Measurements from ENCODE around the gene MIEN1. TPM values are rescaled to one million over a fixed set of nuclear protein-coding genes. Genes with fewer than 3 reads are reported as not detected.
"Not testable (repeated sequence)": the region's sequence is repeated elsewhere in the genome, so short reads cannot be mapped to it uniquely, and the experiment has no call there.

Gene MIEN1
- total and polyA plus RNA-seq, 8 donors: 9.3 to 312 (median 114) TPM

DNA sequence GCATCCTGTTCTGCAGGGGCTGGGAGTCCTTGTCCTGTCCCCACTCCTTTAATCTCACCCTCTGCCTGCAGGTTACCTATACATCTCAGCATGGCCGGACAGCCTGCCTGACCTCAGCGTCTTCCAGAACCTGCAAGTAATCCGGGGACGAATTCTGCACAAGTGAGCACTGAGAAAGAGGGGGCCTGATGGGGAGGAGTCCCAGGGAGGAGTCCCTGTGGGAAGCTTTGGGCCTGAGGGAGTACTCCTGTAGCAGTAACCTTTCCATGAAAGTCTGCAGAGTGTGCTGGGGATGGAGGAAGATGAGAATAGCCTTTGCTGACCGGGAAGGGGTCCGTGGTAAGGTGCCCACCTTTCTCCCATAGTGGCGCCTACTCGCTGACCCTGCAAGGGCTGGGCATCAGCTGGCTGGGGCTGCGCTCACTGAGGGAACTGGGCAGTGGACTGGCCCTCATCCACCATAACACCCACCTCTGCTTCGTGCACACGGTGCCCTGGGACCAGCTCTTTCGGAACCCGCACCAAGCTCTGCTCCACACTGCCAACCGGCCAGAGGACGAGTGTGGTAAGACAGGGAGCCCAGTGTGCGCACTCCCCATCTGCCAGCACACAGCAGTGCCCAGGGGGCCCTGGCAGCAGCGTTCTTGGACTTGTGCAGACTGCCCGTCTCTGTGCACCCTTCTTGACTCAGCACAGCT lies 14.8 kb downstream of the MIEN1 start:
- Histone ChIP-seq H3K4me1 (peaks cover 6 to 20% (median 18%) of the 10 kb centered on the region in 4 donors), H3K4me3 (no peak overlapping the region), H3K27me3 (no peaks in the 10 kb centered on the region), H3K9me3 (no peaks in the 10 kb centered on the region), H3K36me3 (peaks cover 27 to 99% (median 92%) of the 10 kb centered on the region in 4 donors), H3K27ac (peak overlapping the region; percentile 78 to 90 (median 81))
- 72 to 85% (median 79%) methylated on average over 14 to 18 of the region's 18 CpGs for WGBS, 5 donors
- no peak for DNase-seq
- no peak for TF ChIP-seq POLR2AphosphoS5 (IDR thresholded peaks at IDR 0.05)
- no peak for TF ChIP-seq EP300 (IDR thresholded peaks at IDR 0.05)
- TF ChIP-seq POLR2A (IDR thresholded peaks at IDR 0.05): no peak
- TF ChIP-seq, protein P1, sequence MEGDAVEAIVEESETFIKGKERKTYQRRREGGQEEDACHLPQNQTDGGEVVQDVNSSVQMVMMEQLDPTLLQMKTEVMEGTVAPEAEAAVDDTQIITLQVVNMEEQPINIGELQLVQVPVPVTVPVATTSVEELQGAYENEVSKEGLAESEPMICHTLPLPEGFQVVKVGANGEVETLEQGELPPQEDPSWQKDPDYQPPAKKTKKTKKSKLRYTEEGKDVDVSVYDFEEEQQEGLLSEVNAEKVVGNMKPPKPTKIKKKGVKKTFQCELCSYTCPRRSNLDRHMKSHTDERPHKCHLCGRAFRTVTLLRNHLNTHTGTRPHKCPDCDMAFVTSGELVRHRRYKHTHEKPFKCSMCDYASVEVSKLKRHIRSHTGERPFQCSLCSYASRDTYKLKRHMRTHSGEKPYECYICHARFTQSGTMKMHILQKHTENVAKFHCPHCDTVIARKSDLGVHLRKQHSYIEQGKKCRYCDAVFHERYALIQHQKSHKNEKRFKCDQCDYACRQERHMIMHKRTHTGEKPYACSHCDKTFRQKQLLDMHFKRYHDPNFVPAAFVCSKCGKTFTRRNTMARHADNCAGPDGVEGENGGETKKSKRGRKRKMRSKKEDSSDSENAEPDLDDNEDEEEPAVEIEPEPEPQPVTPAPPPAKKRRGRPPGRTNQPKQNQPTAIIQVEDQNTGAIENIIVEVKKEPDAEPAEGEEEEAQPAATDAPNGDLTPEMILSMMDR (IDR thresholded peaks at IDR 0.05): no peak
- intact Hi-C loops (cut with DNase I; ENCODE audit: low total_unique reads): no loop called here

DNA sequence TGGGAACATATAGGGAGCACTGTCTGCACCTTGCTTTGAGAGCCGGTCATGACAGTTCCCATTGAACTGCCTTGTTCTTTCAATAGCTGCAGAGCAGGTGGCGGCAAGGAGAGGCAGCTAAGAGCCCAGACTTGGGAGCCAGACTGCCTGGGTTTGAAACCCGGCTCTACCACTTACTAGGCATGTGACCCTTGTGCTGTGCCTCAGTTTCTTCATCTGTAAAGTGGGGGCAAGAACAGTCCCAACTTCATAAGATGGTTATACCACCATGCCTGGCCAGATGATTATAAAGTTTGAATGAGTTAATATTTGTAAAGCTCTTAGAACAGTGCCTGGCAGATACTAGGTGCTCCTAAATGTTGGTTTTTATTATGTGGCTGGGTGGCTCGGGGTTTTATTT lies 16.1 kb downstream of the MIEN1 start:
- TF ChIP-seq, protein P1 (IDR thresholded peaks at IDR 0.05): no peak
- TF ChIP-seq EP300 (IDR thresholded peaks at IDR 0.05) (no peak), POLR2A (IDR thresholded peaks at IDR 0.05) (no peak)
- no peak overlapping the region for H3K27ac ChIP-seq
- H3K9me3 ChIP-seq: no peaks in the 10 kb centered on the region
- intact Hi-C loops (cut with DNase I; ENCODE audit: low total_unique reads): no loop called here
- no peak for DNase-seq
- H3K4me3 ChIP-seq: no peak overlapping the region
- 90 to 91% (median 91%) methylated on average over 3 to 4 of the region's 4 CpGs for WGBS, 5 donors
- no peaks in the 10 kb centered on the region for H3K27me3 ChIP-seq
- peaks cover 26 to 99% (median 92%) of the 10 kb centered on the region in 4 donors for H3K36me3 ChIP-seq
- H3K4me1 ChIP-seq: peaks cover 6 to 20% (median 18%) of the 10 kb centered on the region in 4 donors

DNA sequence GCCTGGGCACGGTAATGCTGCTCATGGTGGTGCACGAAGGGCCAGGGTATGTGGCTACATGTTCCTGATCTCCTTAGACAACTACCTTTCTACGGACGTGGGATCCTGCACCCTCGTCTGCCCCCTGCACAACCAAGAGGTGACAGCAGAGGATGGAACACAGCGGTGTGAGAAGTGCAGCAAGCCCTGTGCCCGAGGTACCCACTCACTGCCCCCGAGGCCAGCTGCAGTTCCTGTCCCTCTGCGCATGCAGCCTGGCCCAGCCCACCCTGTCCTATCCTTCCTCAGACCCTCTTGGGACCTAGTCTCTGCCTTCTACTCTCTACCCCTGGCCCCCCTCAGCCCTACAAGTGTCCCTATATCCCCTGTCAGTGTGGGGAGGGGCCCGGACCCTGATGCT lies 18.5 kb downstream of the MIEN1 start:
- DNase-seq: no peak
- H3K27me3 ChIP-seq: no peaks in the 10 kb centered on the region
- peaks cover 14 to 32% (median 24%) of the 10 kb centered on the region in 4 donors for H3K4me1 ChIP-seq
- WGBS, 5 donors: 89 to 95% (median 91%) methylated on average over 10 of the region's 10 CpGs
- H3K4me3 ChIP-seq: no peak overlapping the region
- intact Hi-C loops (cut with DNase I; ENCODE audit: low total_unique reads): no loop called here
- TF ChIP-seq POLR2AphosphoS5 (IDR thresholded peaks at IDR 0.05) (no peak), POLR2A (IDR thresholded peaks at IDR 0.05) (no peak), EP300 (IDR thresholded peaks at IDR 0.05) (no peak)
- TF ChIP-seq, protein P1 (IDR thresholded peaks at IDR 0.05): no peak
- H3K36me3 ChIP-seq: peaks cover 39 to 100% (median 94%) of the 10 kb centered on the region in 4 donors
- H3K9me3 ChIP-seq: no peaks in the 10 kb centered on the region
- H3K27ac ChIP-seq: no peak overlapping the region

DNA sequence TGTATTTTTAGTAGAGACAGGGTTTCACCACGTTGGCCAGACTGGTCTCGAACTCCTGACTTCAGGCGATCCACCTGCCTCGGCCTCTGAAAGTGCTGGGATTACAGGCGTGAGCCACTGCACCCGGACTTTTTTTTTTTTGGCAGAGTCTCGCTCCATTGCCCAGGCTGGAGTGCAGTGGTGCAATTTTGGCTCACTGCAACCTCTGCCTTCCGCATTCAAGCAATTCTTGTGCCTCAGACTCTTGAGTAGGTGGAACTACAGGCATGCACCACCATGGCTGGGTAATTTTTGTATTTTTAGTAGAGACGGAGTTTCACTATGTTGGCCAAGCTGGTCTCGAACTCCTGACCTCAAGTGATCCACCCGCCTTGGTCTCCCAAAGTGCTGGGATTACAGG lies 19.3 kb downstream of the MIEN1 start:
- H3K27me3 ChIP-seq; intact Hi-C loops (cut with DNase I; ENCODE audit: low total_unique reads); DNase-seq; H3K4me3 ChIP-seq; H3K27ac ChIP-seq; H3K9me3 ChIP-seq: not testable (repeated sequence)
- 85 to 92% (median 91%) methylated on average over 11 of the region's 11 CpGs for WGBS, 5 donors
- Histone ChIP-seq H3K4me1 (peaks cover 15 to 35% (median 25%) of the 10 kb centered on the region in 4 donors), H3K36me3 (peaks cover 39 to 96% (median 90%) of the 10 kb centered on the region in 4 donors)

Measured in stomach (tissue), 9 donors.